DND-41 (cell line): ENCODE results near the gene VWA5B1.

Experiments used
- ATAC-seq: fragments of 200-7000 bp; cut with Tn5 transposase; 3 replicates; pipeline ENCODE4 v1.9.1; 2021; ENCODE audit warnings: low read depth; ENCODE audit not compliant: insufficient read depth
- DNase-seq: peaks from one replicate; pipeline ENCODE4 v3.0.0-alpha.2; 2020
- H2AFZ ChIP-seq: 2 replicates; pipeline ENCODE4 v1.6.0; 2012; ENCODE audit warnings: low read depth, low read length
- H3K27ac ChIP-seq: 2 replicates; pipeline ENCODE4 v1.5.1; 2012; ENCODE audit warnings: low read length, inconsistent platforms
- H3K27me3 ChIP-seq: fragments of 200-600 bp; sonication (generic); 2 replicates; pipeline ENCODE4 v1.6.0; 2012; ENCODE audit warnings: low read length, mild to moderate bottlenecking, inconsistent platforms; ENCODE audit not compliant: insufficient read depth, poor library complexity
- H3K36me3 ChIP-seq: 2 replicates; pipeline ENCODE4 v1.5.1; 2012; ENCODE audit warnings: low read length, inconsistent platforms; ENCODE audit not compliant: insufficient read depth
- H3K4me1 ChIP-seq: 2 replicates; pipeline ENCODE4 v1.5.1; 2012; ENCODE audit warnings: mild to moderate bottlenecking, low read length; ENCODE audit not compliant: insufficient read depth
- H3K4me2 ChIP-seq: 2 replicates; pipeline ENCODE4 v1.6.0; 2012; ENCODE audit warnings: mild to moderate bottlenecking, moderate library complexity, low read length, inconsistent platforms; ENCODE audit not compliant: insufficient read depth
- H3K4me3 ChIP-seq, 2 experiments: fragments of 200-600 bp in 1 of 2; shearing (Covaris generic) in 1 of 2; 2 replicates each; pipeline ENCODE4 v1.5.1; 2012 to 2016; ENCODE audit warnings: inconsistent platforms in 2 of 2, low read length in 2 of 2, mild to moderate bottlenecking in 2 of 2, low read depth in 1 of 2, moderate library complexity in 1 of 2
- H3K79me2 ChIP-seq: 2 replicates; pipeline ENCODE4 v1.6.0; 2012; ENCODE audit warnings: low read length, inconsistent platforms; ENCODE audit not compliant: insufficient read depth
- H3K9ac ChIP-seq: 2 replicates; pipeline ENCODE4 v1.6.0; 2012; ENCODE audit warnings: low read depth, mild to moderate bottlenecking, inconsistent platforms, low read length, moderate library complexity
- H3K9me3 ChIP-seq: 2 replicates; pipeline ENCODE4 v1.5.1; 2012; ENCODE audit warnings: low read length, moderate library complexity, mild to moderate bottlenecking, inconsistent platforms; ENCODE audit not compliant: insufficient read depth, severe bottlenecking
- H4K20me1 ChIP-seq: 2 replicates; pipeline ENCODE4 v1.6.0; 2012; ENCODE audit warnings: low read length; ENCODE audit not compliant: insufficient read depth
- EZH2 ChIP-seq: IDR thresholded peaks from 3 replicates; pipeline ENCODE4 v1.6.1; 2012; ENCODE audit warnings: borderline replicate concordance, low read depth, mild to moderate bottlenecking, moderate library complexity, low read length, inconsistent platforms; ENCODE audit not compliant: severe bottlenecking
- TF ChIP-seq, protein P1 (sequence below): IDR thresholded peaks from 2 replicates; pipeline ENCODE4 v1.5.1; 2012; ENCODE audit warnings: borderline replicate concordance, low read length, moderate library complexity, mild to moderate bottlenecking; ENCODE audit not compliant: poor library complexity, severe bottlenecking; ENCODE audit errors: extremely low read depth

Gene VWA5B1

DNA sequence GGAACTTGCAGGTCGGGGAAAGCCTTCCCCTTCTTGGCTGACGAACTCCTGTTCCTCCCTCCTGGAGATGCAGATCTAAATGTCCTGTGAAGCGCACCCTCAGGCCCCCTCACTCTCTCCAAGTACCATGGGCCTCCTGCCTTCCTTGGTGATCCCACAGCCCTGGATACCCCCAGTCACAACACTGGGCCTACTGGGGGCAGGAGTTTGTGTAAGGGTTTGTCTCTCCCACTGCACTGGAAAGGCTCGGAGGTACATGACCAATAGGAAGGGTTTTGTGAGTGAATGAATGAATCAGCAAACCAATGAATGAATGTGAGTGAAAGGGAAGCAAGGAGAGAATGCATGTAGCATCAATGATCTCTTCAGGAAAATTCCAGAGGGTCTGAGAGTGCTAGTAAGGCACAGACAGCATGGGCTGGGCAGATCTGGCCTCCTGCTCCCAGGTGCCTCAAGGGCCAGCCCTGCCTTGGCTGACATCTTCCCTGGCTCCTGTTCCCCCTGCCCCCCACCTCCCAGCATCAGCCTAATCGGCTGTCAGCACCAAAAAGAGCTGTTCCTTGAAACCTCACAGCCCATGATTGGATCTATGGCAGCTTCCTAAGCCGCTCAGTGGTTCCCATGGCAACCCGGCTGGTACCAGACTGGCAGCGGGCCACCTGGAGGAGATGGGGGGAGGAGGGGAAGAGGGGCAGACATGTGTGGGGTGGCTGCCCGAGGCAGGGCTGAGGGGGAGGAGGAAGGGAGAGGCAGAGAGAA lies 95.8 kb downstream of the VWA5B1 start:
- H3K27me3 ChIP-seq, result peaks cover 39% of the 10 kb centered on the region
- no peaks in the 10 kb centered on the region for H4K20me1 ChIP-seq
- H3K79me2 ChIP-seq, result no peaks in the 10 kb centered on the region
- H3K4me1 ChIP-seq, result no peaks in the 10 kb centered on the region
- H2AFZ ChIP-seq, result no peak overlapping the region
- H3K27ac ChIP-seq, result no peak overlapping the region
- peak; percentile 34 for TF ChIP-seq EZH2
- TF ChIP-seq, protein P1, sequence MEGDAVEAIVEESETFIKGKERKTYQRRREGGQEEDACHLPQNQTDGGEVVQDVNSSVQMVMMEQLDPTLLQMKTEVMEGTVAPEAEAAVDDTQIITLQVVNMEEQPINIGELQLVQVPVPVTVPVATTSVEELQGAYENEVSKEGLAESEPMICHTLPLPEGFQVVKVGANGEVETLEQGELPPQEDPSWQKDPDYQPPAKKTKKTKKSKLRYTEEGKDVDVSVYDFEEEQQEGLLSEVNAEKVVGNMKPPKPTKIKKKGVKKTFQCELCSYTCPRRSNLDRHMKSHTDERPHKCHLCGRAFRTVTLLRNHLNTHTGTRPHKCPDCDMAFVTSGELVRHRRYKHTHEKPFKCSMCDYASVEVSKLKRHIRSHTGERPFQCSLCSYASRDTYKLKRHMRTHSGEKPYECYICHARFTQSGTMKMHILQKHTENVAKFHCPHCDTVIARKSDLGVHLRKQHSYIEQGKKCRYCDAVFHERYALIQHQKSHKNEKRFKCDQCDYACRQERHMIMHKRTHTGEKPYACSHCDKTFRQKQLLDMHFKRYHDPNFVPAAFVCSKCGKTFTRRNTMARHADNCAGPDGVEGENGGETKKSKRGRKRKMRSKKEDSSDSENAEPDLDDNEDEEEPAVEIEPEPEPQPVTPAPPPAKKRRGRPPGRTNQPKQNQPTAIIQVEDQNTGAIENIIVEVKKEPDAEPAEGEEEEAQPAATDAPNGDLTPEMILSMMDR, result no peak
- H3K9me3 ChIP-seq, result no peaks in the 10 kb centered on the region
- H3K36me3 ChIP-seq, result no peaks in the 10 kb centered on the region
- DNase-seq, result peak; percentile 26
- H3K4me3 ChIP-seq, result no peak overlapping the region
- ATAC-seq, result no peak
- H3K4me2 ChIP-seq, result no peak overlapping the region
- no peak overlapping the region for H3K9ac ChIP-seq

DNA sequence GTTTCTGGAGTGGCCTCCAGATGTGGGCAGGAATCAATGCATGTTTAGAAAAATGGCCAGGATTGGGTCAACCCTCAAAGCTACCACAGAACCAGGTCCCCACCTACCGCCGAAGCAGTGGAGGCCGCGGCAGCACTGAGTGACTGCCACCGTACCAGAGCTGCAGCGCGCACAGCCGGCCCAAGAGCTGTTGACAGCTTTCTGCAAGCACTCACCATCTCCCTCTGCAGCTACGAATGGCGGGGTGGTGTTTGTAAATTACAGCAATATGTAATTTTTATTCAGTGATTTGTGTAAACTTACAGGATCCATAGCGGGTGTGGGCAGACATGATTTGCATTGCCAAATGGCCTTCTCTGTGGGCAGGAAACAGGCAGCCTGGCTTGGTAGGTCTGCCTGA lies 98.9 kb downstream of the VWA5B1 start:
- TF ChIP-seq, protein P1, result no peak
- TF ChIP-seq EZH2, result no peak
- Histone ChIP-seq H2AFZ (no peak overlapping the region), H3K4me3 (no peak overlapping the region), H4K20me1 (no peaks in the 10 kb centered on the region), H3K4me1 (no peaks in the 10 kb centered on the region), H3K79me2 (no peaks in the 10 kb centered on the region), H3K36me3 (no peaks in the 10 kb centered on the region), H3K4me2 (no peak overlapping the region), H3K9me3 (no peaks in the 10 kb centered on the region), H3K27ac (no peak overlapping the region), H3K27me3 (peaks cover 29% of the 10 kb centered on the region), H3K9ac (no peak overlapping the region)
- DNase-seq, result no peak
- ATAC-seq, result no peak

DNA sequence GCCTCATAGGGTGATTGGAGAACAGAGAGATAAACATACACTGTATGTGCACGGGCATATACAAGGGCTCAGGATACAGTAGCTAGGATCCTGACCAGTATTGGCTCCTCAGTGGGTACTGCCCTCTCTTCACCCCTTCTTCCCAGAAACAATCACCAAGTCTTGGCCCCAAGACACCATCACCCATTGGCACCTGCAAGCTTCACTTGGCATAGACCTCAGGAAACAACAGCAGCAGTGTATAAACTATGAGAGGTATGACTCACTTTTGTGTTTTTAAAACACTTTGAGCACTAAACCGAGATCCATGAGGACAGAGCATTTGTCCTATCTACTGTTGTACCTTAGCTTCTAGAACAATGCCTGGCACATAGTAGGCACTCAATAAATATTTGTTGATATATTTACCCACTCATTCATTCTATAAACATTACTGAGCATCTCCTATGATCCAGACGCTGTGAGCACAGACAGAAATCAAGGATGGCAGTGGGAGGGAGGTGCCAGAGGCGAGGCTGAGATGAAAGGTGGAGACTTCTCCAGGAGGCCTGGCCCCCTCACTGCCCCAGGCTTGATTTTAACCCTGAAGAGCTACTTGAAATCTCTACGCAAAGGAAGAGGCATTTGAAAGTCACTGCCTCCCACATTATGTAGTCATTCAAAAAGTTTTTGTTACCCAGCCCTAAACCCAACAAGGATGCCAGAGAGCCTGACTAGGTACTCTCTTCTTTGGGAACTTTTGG lies 100.1 kb downstream of the VWA5B1 start:
- TF ChIP-seq EZH2, result no peak
- TF ChIP-seq, protein P1, result no peak
- ATAC-seq (no peak), DNase-seq (no peak)
- Histone ChIP-seq H3K4me2 (no peak overlapping the region), H3K9me3 (peaks cover 4% of the 10 kb centered on the region), H3K27ac (no peak overlapping the region), H3K4me3 (no peak overlapping the region), H3K79me2 (no peaks in the 10 kb centered on the region), H4K20me1 (no peaks in the 10 kb centered on the region), H2AFZ (no peak overlapping the region), H3K36me3 (no peaks in the 10 kb centered on the region), H3K4me1 (no peaks in the 10 kb centered on the region), H3K9ac (no peak overlapping the region), H3K27me3 (peaks cover 24% of the 10 kb centered on the region)
